Measurements from ENCODE around the gene LCP2.

LCP2 gene

GRCh38 chr5:170278611-170279458 is 18.7 kb downstream of the LCP2 start:
- FAIRE-seq (peak; percentile 94), DNase-seq (ENCODE audit: extremely low spot score, insufficient read length, low read depth) (peak; percentile 81)

- DNase-seq (ENCODE audit: extremely low spot score, insufficient read length, low read depth) = no peak
- no peak for FAIRE-seq
These were observed 19.7 kb downstream of the LCP2 start for GRCh38 chr5:170277867-170278281.

- no peak for DNase-seq (ENCODE audit: extremely low spot score, insufficient read length, low read depth)
- FAIRE-seq = no peak
These were observed 21.4 kb downstream of the LCP2 start for GRCh38 chr5:170276140-170276539.

GRCh38 chr5:170275376-170275994 is 22.1 kb downstream of the LCP2 start:
- FAIRE-seq = no peak
- DNase-seq (ENCODE audit: extremely low spot score, insufficient read length, low read depth) = no peak

DNA sequence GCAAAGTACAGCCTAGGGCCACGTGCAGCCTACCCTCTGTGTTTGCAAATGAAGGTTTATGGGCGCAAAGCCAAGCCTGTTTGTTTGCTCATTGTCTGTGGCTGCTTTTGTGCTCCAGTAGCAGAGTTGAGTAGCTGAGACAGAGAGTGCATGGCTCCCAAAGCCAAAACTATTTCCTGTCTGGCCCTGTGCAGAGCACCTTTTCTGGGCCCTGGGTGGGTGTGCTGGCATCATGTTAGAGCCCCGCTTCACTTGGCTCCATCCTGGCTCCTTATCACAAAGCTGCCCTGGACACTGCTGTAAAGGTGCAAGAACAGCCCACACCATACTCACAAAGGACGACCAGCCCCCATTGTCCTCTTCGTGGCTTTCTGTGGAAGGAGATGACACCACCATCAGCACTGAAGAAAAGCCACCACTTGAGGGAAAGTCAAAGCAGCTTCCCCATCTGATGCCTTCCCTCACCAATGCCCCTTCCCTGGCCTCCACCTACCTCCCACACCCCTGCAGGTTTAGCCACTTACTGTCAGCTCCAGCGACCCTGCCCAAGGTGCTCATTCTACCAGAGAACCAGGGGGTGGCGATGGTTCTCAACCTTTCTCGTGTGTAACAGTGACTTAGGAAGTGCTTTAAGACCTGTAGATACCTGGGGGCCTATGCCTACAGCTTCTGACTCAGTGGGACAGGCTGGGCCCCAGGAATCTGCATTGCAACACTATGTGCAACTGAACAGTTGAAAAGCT is 23.4 kb downstream of the LCP2 start:
- no peak for FAIRE-seq
- DNase-seq (ENCODE audit: extremely low spot score, insufficient read length, low read depth) = no peak

DNA sequence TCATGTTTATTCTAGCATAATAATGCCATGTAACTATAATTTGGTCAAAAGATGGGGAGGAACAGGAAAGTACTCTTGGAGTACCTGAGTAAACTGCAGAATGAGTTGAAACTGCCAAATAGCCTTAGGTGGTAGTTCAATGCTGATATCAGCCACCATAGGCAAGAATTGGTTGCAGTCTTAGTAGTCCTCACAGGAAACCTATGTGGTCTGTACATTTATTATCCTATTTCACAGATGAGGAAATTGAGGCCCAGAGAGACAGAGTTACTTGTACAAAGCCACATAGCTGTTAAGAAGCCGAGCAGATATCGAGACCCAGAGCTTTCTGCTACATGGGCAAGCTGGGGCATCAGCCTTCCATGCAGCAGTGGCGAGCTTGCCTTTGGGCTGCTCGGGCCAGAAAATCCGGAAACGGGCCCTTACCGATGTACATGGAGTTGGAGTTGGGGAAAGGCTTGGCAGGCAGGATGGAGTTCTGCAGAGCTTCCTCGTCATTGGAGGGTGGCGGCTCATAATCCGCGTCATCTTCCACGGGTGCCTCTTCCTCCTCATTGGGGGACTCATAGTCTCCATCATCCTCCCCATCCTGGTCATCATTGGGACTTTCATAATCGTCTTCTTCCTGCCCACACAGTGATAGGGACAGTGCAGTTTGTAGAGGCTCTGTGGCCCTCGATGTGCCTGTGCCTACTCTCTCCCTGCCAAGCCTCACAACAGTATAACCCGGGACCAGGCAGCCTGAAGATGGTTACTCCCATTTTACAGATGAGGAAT is 27.1 kb downstream of the LCP2 start:
- DNase-seq (ENCODE audit: extremely low spot score, insufficient read length, low read depth) (no peak), FAIRE-seq (no peak)

GRCh38 chr5:170269579-170269978 is 28.0 kb downstream of the LCP2 start:
- no peak for DNase-seq (ENCODE audit: extremely low spot score, insufficient read length, low read depth)
- FAIRE-seq = no peak

- DNase-seq (ENCODE audit: extremely low spot score, insufficient read length, low read depth) (no peak), FAIRE-seq (no peak)
These were observed 28.7 kb downstream of the LCP2 start for GRCh38 chr5:170268884-170269283.

- no peak for FAIRE-seq
These were observed 29.4 kb downstream of the LCP2 start for GRCh38 chr5:170268153-170268689.

GRCh38 chr5:170267431-170268152 is 30.0 kb downstream of the LCP2 start:
- DNase-seq (ENCODE audit: extremely low spot score, insufficient read length, low read depth) (peak; percentile 67), FAIRE-seq (peak; percentile 73)

More at GRCh38 chr5:170268153-170268689, 29.4 kb downstream of the LCP2 start:
- no peak for DNase-seq (ENCODE audit: extremely low spot score, insufficient read length, low read depth)

- FAIRE-seq (no peak), DNase-seq (ENCODE audit: extremely low spot score, insufficient read length, low read depth) (no peak)
These were observed 30.8 kb downstream of the LCP2 start for GRCh38 chr5:170266570-170267381.

- FAIRE-seq (no peak), DNase-seq (ENCODE audit: extremely low spot score, insufficient read length, low read depth) (no peak)
These were observed 32.1 kb downstream of the LCP2 start for GRCh38 chr5:170265522-170265921.

- no peak for FAIRE-seq
- DNase-seq (ENCODE audit: extremely low spot score, insufficient read length, low read depth) = no peak
These were observed 33.7 kb downstream of the LCP2 start for GRCh38 chr5:170263906-170264305.

DNA sequence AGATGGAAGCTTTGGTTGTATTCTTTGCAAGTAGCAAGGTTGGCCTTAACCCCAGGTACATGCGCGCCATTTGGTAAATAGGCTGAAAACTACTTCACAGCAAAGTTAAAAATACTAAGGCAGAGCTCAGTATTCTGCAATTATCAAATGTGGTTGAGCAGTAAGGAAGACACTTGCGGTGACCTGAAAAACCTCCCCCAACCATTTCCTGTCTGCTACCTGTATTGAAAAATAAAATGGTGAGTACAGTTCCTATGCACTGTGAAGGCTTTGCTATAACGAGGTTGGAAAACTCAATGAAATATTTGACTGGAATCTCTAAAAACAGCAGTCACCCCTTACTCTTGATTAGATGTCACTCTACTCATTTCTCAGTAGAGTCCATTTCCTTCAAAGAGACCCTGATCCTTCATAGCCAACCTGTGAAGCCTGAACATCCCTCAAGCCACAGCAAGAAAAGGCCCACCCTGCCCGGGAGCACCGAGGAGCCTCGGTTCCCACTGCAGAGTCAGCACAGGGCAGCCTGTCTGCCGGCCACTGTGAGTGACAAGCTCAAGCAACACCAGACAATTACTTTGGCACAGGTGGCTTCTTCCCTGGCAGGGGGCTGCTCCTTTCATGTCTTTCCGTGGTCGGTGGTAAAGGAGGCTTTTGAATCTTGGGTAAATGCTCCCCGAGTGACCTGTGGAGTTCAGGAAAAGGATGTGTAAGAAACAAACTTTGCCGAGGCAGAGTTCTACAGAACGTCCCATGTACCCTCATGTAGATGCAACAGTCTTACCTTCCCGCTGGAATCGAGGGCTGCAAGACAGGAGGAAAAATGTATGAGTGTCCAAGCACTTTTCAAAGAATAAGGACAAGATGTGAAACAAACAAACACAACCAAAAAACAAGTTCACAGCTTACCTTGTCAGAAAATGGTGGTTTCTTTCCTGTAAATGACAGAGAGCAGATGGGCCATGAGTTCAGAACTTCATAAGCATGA is 35.2 kb downstream of the LCP2 start:
- FAIRE-seq (no peak), DNase-seq (ENCODE audit: extremely low spot score, insufficient read length, low read depth) (no peak)

- no peak for FAIRE-seq
- DNase-seq (ENCODE audit: extremely low spot score, insufficient read length, low read depth) = no peak
These were observed 36.0 kb downstream of the LCP2 start for GRCh38 chr5:170261528-170262043.

- FAIRE-seq (no peak), DNase-seq (ENCODE audit: extremely low spot score, insufficient read length, low read depth) (no peak)
These were observed 40.2 kb downstream of the LCP2 start for GRCh38 chr5:170257370-170257769.

GRCh38 chr5:170256571-170256970 is 41.0 kb downstream of the LCP2 start:
- DNase-seq (ENCODE audit: extremely low spot score, insufficient read length, low read depth) = no peak
- no peak for FAIRE-seq
